Stomach (tissue), 9 donors: Measurements from ENCODE around the gene CRYBG2. TPM values are rescaled to one million over a fixed set of nuclear protein-coding genes. Genes with fewer than 3 reads are reported as not detected.
"Not testable (repeated sequence)": the region's sequence is repeated elsewhere in the genome, so short reads cannot be mapped to it uniquely, and the experiment has no call there.

Source experiments
- DNase-seq, 2 donors: peaks; one replicate each; pipeline versions ENCODE4 v3.0.0 to v3.0.0-alpha.2; 2013 to 2019
- H3K27ac ChIP-seq, 5 donors: fragments of 200-600 bp in 4 of 5; sonication (generic) in 4 of 5; one replicate each; pipeline ENCODE4 v1.5.1; 2013 to 2019; ENCODE audit warnings: mild to moderate bottlenecking in 1 of 5, moderate library complexity in 1 of 5
- H3K27me3 ChIP-seq, 3 donors: fragments of 200-600 bp; sonication (generic); one replicate each; pipeline ENCODE4 v1.5.1; 2017 to 2019; ENCODE audit warnings: mixed run types in 1 of 3
- H3K36me3 ChIP-seq, 4 donors: fragments of 200-600 bp; sonication (generic); 1 replicate in 3 of 4; 2 replicates in 1 of 4; pipeline ENCODE4 v1.5.1; 2016 to 2019
- H3K4me1 ChIP-seq, 4 donors: fragments of 200-600 bp; sonication (generic); one replicate each; pipeline ENCODE4 v1.5.1; 2016 to 2019
- H3K4me3 ChIP-seq, 4 donors: fragments of 200-600 bp; sonication (generic) in 3 of 4; one replicate each; pipeline ENCODE4 v1.5.1; 2016 to 2019; ENCODE audit warnings: mild to moderate bottlenecking in 1 of 4
- H3K9me3 ChIP-seq, 4 donors: fragments of 200-600 bp; sonication (generic); one replicate each; pipeline ENCODE4 v1.5.1; 2016 to 2019
- CTCF ChIP-seq, 7 experiments: fragments of 450-650 bp in 4 of 7; fragments of 200-600 bp in 3 of 7; sonication (generic) in 3 of 7; IDR thresholded peaks; one replicate each; pipeline ENCODE4 v1.5.1; 2016 to 2019; ENCODE audit warnings: antibody characterized with exemption in 7 of 7, control low read depth in 2 of 7, mild to moderate bottlenecking in 1 of 7
- EP300 ChIP-seq: sonication (generic); formaldehyde crosslinking; IDR thresholded peaks from one replicate; pipeline ENCODE4 v1.6.1; 2017; ENCODE audit warnings: antibody characterized with exemption
- POLR2A ChIP-seq, 4 donors: fragments of 450-650 bp; IDR thresholded peaks; one replicate each; pipeline ENCODE4 v1.6.1; 2016; ENCODE audit warnings: antibody characterized with exemption in 4 of 4, control low read depth in 2 of 4, mild to moderate bottlenecking in 1 of 4, moderate library complexity in 1 of 4
- POLR2AphosphoS5 ChIP-seq, 3 donors: sonication (generic); formaldehyde crosslinking; IDR thresholded peaks; one replicate each; pipeline ENCODE4 v1.6.1; 2016; ENCODE audit warnings: antibody characterized with exemption in 3 of 3
- WGBS, 5 donors: extraction: QIAGEN DNeasy Blood & Tissue Kit in 3 of 5; methylation state at CpG; one replicate each; pipeline versions ENCODE4 v1.1.5 to v1.1.7; 2013 to 2018; 5-methylcytosine and 5-hydroxymethylcytosine counted together
- intact Hi-C: fragments of 100-400 bp; cut with DNase I; formaldehyde crosslinking; loops from one replicate; pipeline ENCODE4 v1.15.1; 2023; ENCODE audit warnings: low total_unique reads
- polyA plus RNA-seq, 3 donors: library from polyadenylated mRNA; stranded (reverse); fragments of 200-250 nt; gene quantifications; one replicate each; pipeline ENCODE4 v1.2.3, GENCODE V29; 2013
- total RNA-seq, 5 donors: library from RNA; depleted of rRNA; stranded (reverse); fragments of >200 nt; gene quantifications; one replicate each; pipeline versions ENCODE4 v1.1.0 to v1.2.3, GENCODE V29; 2014 to 2016
- donor health status: healthy with polysubstance abuse.
- donor health status: Bipolar disorder and iron deficiency.
- donor health status: healthy.

Gene CRYBG2
- total and polyA plus RNA-seq, 8 donors = 0.15 to 66.8 (median 3.2) TPM

- DNase-seq = no peak
- TF ChIP-seq EP300 (no peak), CTCF (IDR thresholded peaks at IDR 0.05) (no peak), POLR2AphosphoS5 (IDR thresholded peaks at IDR 0.05) (no peak), POLR2A (IDR thresholded peaks at IDR 0.05) (no peak)
- WGBS, 5 donors = 75 to 83% (median 76%) methylated on average over 5 of the region's 5 CpGs
- intact Hi-C loops = no loop called here
- H3K9me3 ChIP-seq = no peaks in the 10 kb centered on the region
- no peak overlapping the region for H3K4me3 ChIP-seq
- H3K4me1 ChIP-seq = peaks cover 0 to 22% (median 0%) of the 10 kb centered on the region in 4 donors
- peak overlapping the region in 1 of 5 donors; percentile 49 for H3K27ac ChIP-seq
- H3K36me3 ChIP-seq = no peaks in the 10 kb centered on the region
- no peaks in the 10 kb centered on the region for H3K27me3 ChIP-seq
Observed at GRCh38 chr1:26314501-26314900, 39.4 kb downstream of the CRYBG2 start.

- WGBS, 5 donors = 76 to 84% (median 79%) methylated on average over 21 of the region's 21 CpGs
- peak overlapping the region in 1 of 5 donors; percentile 14 for H3K27ac ChIP-seq
- intact Hi-C loops, H3K36me3 ChIP-seq, H3K9me3 ChIP-seq, DNase-seq, H3K27me3 ChIP-seq, H3K4me3 ChIP-seq: not testable (repeated sequence)
- H3K4me1 ChIP-seq = peaks cover 7 to 31% (median 18%) of the 10 kb centered on the region in 4 donors
Observed at GRCh38 chr1:26307966-26308899, 45.7 kb downstream of the CRYBG2 start.

GRCh38 chr1:26307363-26307781, 46.6 kb downstream of the CRYBG2 start:
- WGBS, 5 donors = 25 to 40% (median 33%) methylated on average over 6 of the region's 6 CpGs

GRCh38 chr1:26306290-26307229, 47.4 kb downstream of the CRYBG2 start, which contains the start of gene UBXN11:
TSS of gene UBXN11 (minus strand) at chr1:26306636. CDS start at chr1:26302883, 3,753 bp downstream.
- H3K4me3 ChIP-seq = peak within 1 kb of the TSS; percentile 66 to 93 (median 78)
- peaks cover 0 to 2% (median 0%) of the 10 kb centered on the region in 4 donors for H3K36me3 ChIP-seq
- intact Hi-C loops = no loop called here
- H3K9me3 ChIP-seq = no peaks in the 10 kb centered on the region
- TF ChIP-seq CTCF (IDR thresholded peaks at IDR 0.05) (no peak), EP300 (no peak), POLR2AphosphoS5 (IDR thresholded peaks at IDR 0.05) (peak in 1 of 3 donors; percentile 43), POLR2A (IDR thresholded peaks at IDR 0.05) (no peak)
- peaks cover 7 to 31% (median 18%) of the 10 kb centered on the region in 4 donors for H3K4me1 ChIP-seq
- H3K27me3 ChIP-seq = no peaks in the 10 kb centered on the region
- H3K27ac ChIP-seq = peak within 1 kb of the TSS; percentile 6 to 75 (median 62)
- peak; percentile 94 to 98 for DNase-seq
- WGBS, 5 donors = 1 to 4% (median 2%) methylated on average over 33 to 51 of the region's 51 CpGs

More at GRCh38 chr1:26307363-26307781, 46.6 kb downstream of the CRYBG2 start:
- Histone ChIP-seq H3K4me1 (peaks cover 7 to 31% (median 18%) of the 10 kb centered on the region in 4 donors), H3K9me3 (no peaks in the 10 kb centered on the region), H3K36me3 (no peaks in the 10 kb centered on the region), H3K4me3 (peak overlapping the region in 1 of 4 donors; percentile 93), H3K27ac (peak overlapping the region in 4 of 5 donors; percentile 60 to 75 (median 64)), H3K27me3 (no peaks in the 10 kb centered on the region)
- no peak for TF ChIP-seq EP300
- no peak for TF ChIP-seq POLR2AphosphoS5 (IDR thresholded peaks at IDR 0.05)
- TF ChIP-seq CTCF (IDR thresholded peaks at IDR 0.05) = no peak
- TF ChIP-seq POLR2A (IDR thresholded peaks at IDR 0.05) = no peak
- DNase-seq = no peak
- intact Hi-C loops = no loop called here
